ENCODE data around the gene RPS27L. TPM values are rescaled to one million over a fixed set of nuclear protein-coding genes. Genes with fewer than 3 reads are reported as not detected.
"Not testable (repeated sequence)": the region's sequence is repeated elsewhere in the genome, so short reads cannot be mapped to it uniquely, and the experiment has no call there.

RPS27L gene
- total RNA-seq, 1 donor from 2014 or later, result 158 TPM

DNA sequence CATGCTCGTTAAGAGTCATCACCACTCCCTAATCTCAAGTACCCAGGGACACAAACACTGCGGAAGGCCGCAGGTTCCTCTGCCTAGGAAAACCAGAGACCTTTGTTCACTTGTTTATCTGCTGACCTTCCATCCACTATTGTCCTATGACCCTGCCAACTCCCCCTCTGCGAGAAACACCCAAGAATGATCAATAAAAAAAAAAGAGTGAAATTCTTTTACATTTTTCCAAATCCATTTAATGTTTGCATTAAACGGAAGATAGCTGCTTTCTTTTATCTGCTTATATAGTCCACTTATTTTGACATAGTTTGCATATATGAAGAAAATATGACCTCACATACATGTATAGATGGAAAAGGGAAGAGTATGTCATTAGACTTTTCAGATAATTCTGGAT, 57.7 kb downstream of the RPS27L start:
- DNase-seq (ENCODE audit: low spot score), result not testable (repeated sequence)

DNA sequence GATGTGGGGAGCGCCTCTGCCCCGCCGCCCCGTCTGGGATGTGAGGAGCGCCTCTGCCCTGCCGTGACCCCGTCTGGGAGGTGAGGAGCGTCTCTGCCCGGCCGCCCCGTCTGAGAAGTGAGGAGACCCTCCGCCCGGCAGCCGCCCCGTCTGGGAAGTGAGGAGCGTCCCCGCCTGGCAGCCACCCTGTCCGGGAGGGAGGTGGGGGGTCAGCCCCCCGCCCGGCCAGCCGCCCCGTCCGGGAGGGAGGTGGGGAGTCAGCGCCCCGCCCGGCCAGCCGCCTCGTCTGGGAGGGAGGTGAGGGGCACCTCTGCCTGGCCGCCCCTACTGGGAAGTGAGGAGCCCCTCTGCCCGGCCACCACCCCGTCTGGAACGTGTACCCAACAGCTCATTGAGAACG, 58.4 kb downstream of the RPS27L start:
- DNase-seq (ENCODE audit: low spot score), result not testable (repeated sequence)

Other genes with a start within 250 kb of the RPS27L start
- gene TPM1, start 114.7 kb downstream of the RPS27L start, total RNA-seq, result 154 TPM
- 30.1 TPM for gene LACTB, start 35.6 kb downstream of the RPS27L start, total RNA-seq
- gene RAB8B, start 32.1 kb upstream of the RPS27L start, total RNA-seq, result 46.8 TPM
- gene APH1B, start 120.1 kb upstream of the RPS27L start, total RNA-seq, result 25.0 TPM
- 3.1 TPM for gene CA12, start 224.4 kb upstream of the RPS27L start, total RNA-seq